Stimulated activated CD8-positive, alpha-beta memory T cell treated with anti-CD3 and anti-CD28 coated beads, Interleukin-12 subunit alpha, Interleukin-12 subunit beta, amount 100 ng/mL, for 24 hours (primary cell): ENCODE results near the gene CCDC117.
"Not testable (repeated sequence)": the region's sequence is repeated elsewhere in the genome, so short reads cannot be mapped to it uniquely, and the experiment has no call there.

ENCODE experiments used
- DNase-seq: peaks from one replicate; pipeline ENCODE4 v3.0.0-alpha.2; 2020; ENCODE audit errors: extremely low read depth

The CCDC117 gene

GRCh38 chr22:28801845-28802594, 29.5 kb downstream of the CCDC117 start:
- DNase-seq: no peak

- DNase-seq: no peak
These were observed 30.2 kb downstream of the CCDC117 start for GRCh38 chr22:28802595-28803123.

GRCh38 chr22:28805426-28805825, 32.9 kb downstream of the CCDC117 start:
- DNase-seq: not testable (repeated sequence)

GRCh38 chr22:28808716-28809355, 36.3 kb downstream of the CCDC117 start:
- DNase-seq: no peak

- DNase-seq: no peak
These were observed 38.5 kb downstream of the CCDC117 start for GRCh38 chr22:28810821-28811491.

GRCh38 chr22:28812516-28812915, 40.0 kb downstream of the CCDC117 start:
- DNase-seq: no peak

- no peak for DNase-seq
These were observed 41.5 kb downstream of the CCDC117 start for GRCh38 chr22:28813772-28814518.

- no peak for DNase-seq
These were observed 42.6 kb downstream of the CCDC117 start for GRCh38 chr22:28815111-28815510.

GRCh38 chr22:28815729-28816128, 43.2 kb downstream of the CCDC117 start:
- DNase-seq: no peak

GRCh38 chr22:28817064-28817463, 44.6 kb downstream of the CCDC117 start:
- DNase-seq: no peak

- DNase-seq: no peak
These were observed 45.7 kb downstream of the CCDC117 start for GRCh38 chr22:28817919-28818859.

GRCh38 chr22:28819253-28820096, 47.0 kb downstream of the CCDC117 start:
- no peak for DNase-seq

GRCh38 chr22:28820885-28821284, 48.4 kb downstream of the CCDC117 start:
- no peak for DNase-seq

GRCh38 chr22:28821452-28821851, 49.0 kb downstream of the CCDC117 start:
- DNase-seq: no peak

- DNase-seq: no peak
These were observed 50.5 kb downstream of the CCDC117 start for GRCh38 chr22:28822930-28823551.

- not testable (repeated sequence) for DNase-seq
These were observed 52.0 kb downstream of the CCDC117 start for GRCh38 chr22:28824455-28824854.

GRCh38 chr22:28826430-28826829, 53.9 kb downstream of the CCDC117 start:
- not testable (repeated sequence) for DNase-seq

GRCh38 chr22:28826921-28827320, 54.4 kb downstream of the CCDC117 start:
- DNase-seq: no peak
